Measurements from ENCODE around the gene ACBD3.

ACBD3 gene

DNA sequence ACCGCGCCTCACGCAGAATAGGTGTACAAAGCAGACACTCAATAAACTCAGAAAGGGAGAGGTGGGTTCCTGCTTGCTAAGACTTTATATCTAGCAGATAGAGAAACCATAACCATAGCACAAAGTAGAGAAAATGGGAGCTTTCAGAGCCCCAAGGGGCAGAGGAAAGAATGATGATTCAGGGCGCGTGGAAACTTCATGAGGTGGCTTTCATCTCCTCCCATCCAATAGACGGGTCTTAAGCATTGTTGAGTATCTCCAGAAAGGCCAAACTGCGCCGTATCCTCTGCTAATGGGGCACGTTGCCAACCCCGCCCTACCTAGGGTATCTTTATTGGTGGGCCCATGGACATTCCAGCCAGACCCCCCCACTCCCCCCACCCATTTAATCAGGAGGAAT, 36.1 kb upstream of the ACBD3 start:
- H3K4me3 ChIP-seq (ENCODE audit: low read depth, low read length), result no peak overlapping the region
- TF ChIP-seq, protein P1, sequence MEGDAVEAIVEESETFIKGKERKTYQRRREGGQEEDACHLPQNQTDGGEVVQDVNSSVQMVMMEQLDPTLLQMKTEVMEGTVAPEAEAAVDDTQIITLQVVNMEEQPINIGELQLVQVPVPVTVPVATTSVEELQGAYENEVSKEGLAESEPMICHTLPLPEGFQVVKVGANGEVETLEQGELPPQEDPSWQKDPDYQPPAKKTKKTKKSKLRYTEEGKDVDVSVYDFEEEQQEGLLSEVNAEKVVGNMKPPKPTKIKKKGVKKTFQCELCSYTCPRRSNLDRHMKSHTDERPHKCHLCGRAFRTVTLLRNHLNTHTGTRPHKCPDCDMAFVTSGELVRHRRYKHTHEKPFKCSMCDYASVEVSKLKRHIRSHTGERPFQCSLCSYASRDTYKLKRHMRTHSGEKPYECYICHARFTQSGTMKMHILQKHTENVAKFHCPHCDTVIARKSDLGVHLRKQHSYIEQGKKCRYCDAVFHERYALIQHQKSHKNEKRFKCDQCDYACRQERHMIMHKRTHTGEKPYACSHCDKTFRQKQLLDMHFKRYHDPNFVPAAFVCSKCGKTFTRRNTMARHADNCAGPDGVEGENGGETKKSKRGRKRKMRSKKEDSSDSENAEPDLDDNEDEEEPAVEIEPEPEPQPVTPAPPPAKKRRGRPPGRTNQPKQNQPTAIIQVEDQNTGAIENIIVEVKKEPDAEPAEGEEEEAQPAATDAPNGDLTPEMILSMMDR (IDR thresholded peaks at IDR 0.05; ENCODE audit: borderline replicate concordance, insufficient read depth, low read depth, low read length), result no peak

DNA sequence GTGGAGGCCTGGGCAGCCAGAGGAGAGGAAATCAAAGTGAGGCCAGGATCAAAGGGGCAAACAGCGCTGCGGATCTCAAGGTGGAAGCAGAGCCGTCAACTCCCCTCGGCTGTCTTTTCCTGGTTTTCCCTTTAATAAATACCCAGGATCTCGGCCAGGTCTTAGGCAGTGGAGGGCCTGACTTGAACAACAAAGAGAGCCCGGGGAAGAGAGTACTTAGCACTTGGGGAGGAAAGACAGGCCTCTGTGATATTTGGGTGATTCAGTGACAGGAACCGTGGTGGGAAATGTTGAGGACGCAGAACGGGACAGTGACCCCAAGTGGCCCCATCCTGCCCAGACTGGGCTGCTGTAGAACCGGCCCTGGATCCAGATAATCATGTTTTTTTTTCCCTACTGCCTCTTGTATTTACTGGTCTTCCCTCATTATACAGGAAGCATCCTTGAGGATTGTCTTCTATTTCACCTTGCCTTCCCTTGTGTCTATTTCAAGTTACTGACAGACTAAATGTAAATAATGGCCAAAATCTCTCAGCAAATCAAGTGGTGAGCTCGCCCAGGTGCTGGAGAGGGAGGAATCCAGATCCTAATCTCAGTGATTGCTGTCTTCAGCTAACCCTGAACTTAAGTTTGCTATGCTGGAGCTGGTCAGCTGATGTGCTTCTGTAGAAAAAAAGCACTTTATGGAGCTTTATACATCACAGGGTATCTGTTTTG, 34.1 kb upstream of the ACBD3 start:
- no peak overlapping the region for H3K4me3 ChIP-seq (ENCODE audit: low read depth, low read length)
- TF ChIP-seq, protein P1 (IDR thresholded peaks at IDR 0.05; ENCODE audit: borderline replicate concordance, insufficient read depth, low read depth, low read length), result no peak

DNA sequence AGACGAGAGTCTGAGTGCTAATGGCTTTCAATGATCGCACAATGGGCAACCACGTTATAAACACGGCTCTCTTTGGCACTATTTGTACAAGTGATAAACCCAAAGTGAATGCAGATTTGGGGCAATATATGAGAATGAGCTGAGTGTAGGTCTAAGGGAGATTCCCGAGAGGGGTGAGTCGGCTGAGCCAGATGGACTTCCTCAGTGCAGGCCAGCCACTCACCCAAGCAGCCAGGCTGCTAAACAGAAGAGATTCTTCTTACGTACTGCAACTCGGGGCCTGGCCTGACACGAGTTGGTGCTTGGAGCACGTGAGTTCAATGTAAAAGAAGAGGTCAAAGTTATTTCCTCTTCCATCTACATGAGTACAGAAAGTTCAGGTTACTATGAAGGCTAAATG, 30.7 kb upstream of the ACBD3 start:
- TF ChIP-seq, protein P1 (IDR thresholded peaks at IDR 0.05; ENCODE audit: borderline replicate concordance, insufficient read depth, low read depth, low read length), result no peak

DNA sequence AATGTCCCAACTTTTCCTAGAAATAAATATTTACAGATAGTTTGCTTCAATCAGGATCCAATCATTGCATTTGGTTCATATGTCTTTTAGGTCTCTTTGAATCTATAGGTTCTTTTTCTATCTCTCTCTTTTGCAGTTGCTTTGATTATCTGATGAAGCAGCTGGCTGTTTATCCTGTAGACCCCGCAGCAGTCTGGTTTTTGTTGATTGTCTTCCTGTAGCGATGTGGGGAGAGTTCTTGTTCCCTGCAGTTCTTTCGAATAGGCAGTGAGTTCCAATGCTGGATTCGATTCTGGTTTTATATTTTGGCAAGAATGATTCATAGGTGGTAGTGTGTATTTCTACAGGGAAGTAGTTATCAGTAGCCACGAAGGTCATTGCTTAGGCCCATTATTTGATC, 29.5 kb upstream of the ACBD3 start:
- TF ChIP-seq, protein P1 (IDR thresholded peaks at IDR 0.05; ENCODE audit: borderline replicate concordance, insufficient read depth, low read depth, low read length), result no peak
- H3K4me3 ChIP-seq (ENCODE audit: low read depth, low read length), result no peak overlapping the region

More for the DNA sequence above, 30.7 kb upstream of the ACBD3 start:
- no peak overlapping the region for H3K4me3 ChIP-seq (ENCODE audit: low read depth, low read length)

DNA sequence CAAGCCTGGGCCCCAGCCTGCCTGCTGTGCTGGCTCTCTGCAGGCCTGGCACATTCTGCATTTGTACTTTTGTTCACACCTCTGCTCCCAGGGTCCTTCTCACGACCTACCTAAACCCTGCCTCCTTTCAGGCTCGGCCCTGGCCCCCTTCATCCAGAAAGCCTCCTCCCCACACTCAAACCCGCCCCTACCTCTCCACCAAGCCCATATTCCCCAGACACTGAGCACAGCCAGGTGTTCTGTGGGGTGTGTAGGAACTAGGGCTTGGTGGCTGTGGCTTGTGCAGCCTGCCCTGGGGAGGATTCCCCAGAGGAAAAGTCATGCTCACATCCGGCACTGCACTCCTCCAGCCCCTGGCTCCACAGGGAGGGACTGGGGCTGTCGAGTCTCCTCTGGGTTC, 28.7 kb upstream of the ACBD3 start:
- H3K4me3 ChIP-seq (ENCODE audit: low read depth, low read length), result no peak overlapping the region

DNA sequence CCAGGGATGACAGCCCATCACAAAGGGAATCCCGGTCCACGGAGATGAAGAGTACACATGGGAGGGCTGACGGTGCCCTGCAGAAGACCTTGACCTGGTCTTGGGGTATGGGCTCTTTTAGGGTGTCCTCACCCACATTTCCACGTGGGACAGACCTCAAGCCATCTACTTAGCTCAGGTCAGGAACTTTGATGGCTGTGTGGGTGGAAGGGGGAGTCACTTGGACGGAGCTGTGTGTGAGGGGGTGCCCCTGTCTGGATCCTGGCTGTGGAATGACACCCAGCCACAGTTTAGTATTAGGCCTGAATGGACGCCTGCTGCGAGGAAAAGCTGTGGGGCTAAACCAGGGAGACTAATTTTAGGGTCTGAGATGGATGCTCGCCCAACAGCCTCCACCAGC, 26.0 kb upstream of the ACBD3 start:
- no peak overlapping the region for H3K4me3 ChIP-seq (ENCODE audit: low read depth, low read length)
- TF ChIP-seq, protein P1 (IDR thresholded peaks at IDR 0.05; ENCODE audit: borderline replicate concordance, insufficient read depth, low read depth, low read length), result no peak

More for the DNA sequence above, 28.7 kb upstream of the ACBD3 start:
- TF ChIP-seq, protein P1 (IDR thresholded peaks at IDR 0.05; ENCODE audit: borderline replicate concordance, insufficient read depth, low read depth, low read length), result no peak

DNA sequence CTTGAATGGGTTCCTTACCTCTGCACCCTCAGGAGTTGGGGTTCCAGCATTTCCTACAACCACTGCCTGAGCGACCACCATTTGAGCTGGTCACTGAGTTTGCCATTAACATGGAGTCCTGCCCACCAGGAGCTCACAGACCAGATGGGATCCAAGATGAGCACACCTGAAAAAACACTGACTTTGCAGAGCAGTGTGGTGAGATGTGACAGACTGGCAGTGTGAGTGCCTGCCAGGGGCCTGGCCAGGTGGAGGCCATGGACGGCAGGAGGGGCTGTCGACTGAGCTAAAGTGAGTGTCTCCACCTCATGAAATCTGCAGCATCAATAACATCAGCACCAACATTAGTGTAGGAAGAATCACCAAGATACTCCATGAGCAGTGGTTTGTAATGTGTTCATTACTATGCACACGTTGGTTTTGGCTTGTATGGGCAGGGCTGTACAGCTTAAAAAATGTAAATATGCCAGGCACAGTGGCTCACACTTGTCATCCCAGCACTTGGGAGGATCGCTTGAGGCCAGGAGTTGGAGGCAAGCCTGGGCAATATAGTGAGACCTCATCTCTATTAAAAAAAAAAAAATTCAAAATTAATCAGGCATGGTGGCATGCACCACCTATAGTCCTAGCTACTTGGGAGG, 24.8 kb upstream of the ACBD3 start:
- TF ChIP-seq, protein P1 (IDR thresholded peaks at IDR 0.05; ENCODE audit: borderline replicate concordance, insufficient read depth, low read depth, low read length), result no peak
- H3K4me3 ChIP-seq (ENCODE audit: low read depth, low read length), result no peak overlapping the region

All from GM12875 (cell line).